Trophoblast cell (in vitro differentiated cells and primary cell): Measurements from ENCODE around the gene PMCH.

Source experiments
- DNase-seq, 2 donors: peaks; one replicate each; pipeline ENCODE4 v3.0.0-alpha.2; 2016
- H2AFZ ChIP-seq: 2 replicates; pipeline ENCODE4 v1.6.1; 2013; ENCODE audit warnings: low read length, moderate library complexity, mild to moderate bottlenecking; ENCODE audit not compliant: insufficient read depth, poor library complexity
- H2AK5ac ChIP-seq: 2 replicates; pipeline ENCODE4 v1.6.1; 2013; ENCODE audit warnings: mild to moderate bottlenecking, low read length
- H2BK120ac ChIP-seq: 2 replicates; pipeline ENCODE4 v1.6.1; 2013; ENCODE audit warnings: low read length, mild to moderate bottlenecking, moderate library complexity; ENCODE audit not compliant: insufficient read depth, poor library complexity
- H2BK12ac ChIP-seq: 2 replicates; pipeline ENCODE4 v1.6.1; 2013; ENCODE audit warnings: mild to moderate bottlenecking, low read length, moderate library complexity
- H2BK5ac ChIP-seq: 2 replicates; pipeline ENCODE4 v1.6.1; 2013; ENCODE audit warnings: low read length, low read depth, moderate library complexity, mild to moderate bottlenecking; ENCODE audit not compliant: poor library complexity
- H3K14ac ChIP-seq: 2 replicates; pipeline ENCODE4 v1.6.1; 2013; ENCODE audit warnings: mild to moderate bottlenecking, low read length
- H3K18ac ChIP-seq: 2 replicates; pipeline ENCODE4 v1.6.1; 2013; ENCODE audit warnings: mild to moderate bottlenecking, low read length
- H3K23ac ChIP-seq: 2 replicates; pipeline ENCODE4 v1.6.1; 2013; ENCODE audit warnings: low read length
- H3K27ac ChIP-seq: 2 replicates; pipeline ENCODE4 v1.5.1; 2013; ENCODE audit warnings: low read depth, mild to moderate bottlenecking, inconsistent platforms, low read length, moderate library complexity
- H3K27me3 ChIP-seq: 2 replicates; pipeline ENCODE4 v1.6.1; 2013; ENCODE audit warnings: inconsistent platforms, mild to moderate bottlenecking, low read length, moderate library complexity; ENCODE audit not compliant: insufficient read depth
- H3K36me3 ChIP-seq, 2 experiments: 1 replicate in 1 of 2; 2 replicates in 1 of 2; pipeline ENCODE4 v1.6.1; 2013; ENCODE audit warnings: low read length in 2 of 2, mild to moderate bottlenecking in 2 of 2, moderate library complexity in 1 of 2; ENCODE audit not compliant: insufficient read depth in 2 of 2, control insufficient read depth in 1 of 2
- H3K4ac ChIP-seq: 2 replicates; pipeline ENCODE4 v1.6.1; 2013; ENCODE audit warnings: low read depth, mild to moderate bottlenecking, low read length, moderate library complexity
- H3K4me1 ChIP-seq, 2 experiments: 1 replicate in 1 of 2; 2 replicates in 1 of 2; pipeline ENCODE4 v1.6.1; 2013; ENCODE audit warnings: low read length in 2 of 2, mild to moderate bottlenecking in 2 of 2, moderate library complexity in 1 of 2; ENCODE audit not compliant: insufficient read depth in 2 of 2, control insufficient read depth in 1 of 2
- H3K4me2 ChIP-seq: 2 replicates; pipeline ENCODE4 v1.6.1; 2013; ENCODE audit warnings: inconsistent platforms, mild to moderate bottlenecking, low read length, moderate library complexity
- H3K4me3 ChIP-seq: 2 replicates; pipeline ENCODE4 v1.5.1; 2013; ENCODE audit warnings: mild to moderate bottlenecking, low read depth, low read length, inconsistent platforms
- H3K79me1 ChIP-seq: one replicate; pipeline ENCODE4 v1.6.1; 2013; ENCODE audit warnings: low read length
- H3K79me2 ChIP-seq: 2 replicates; pipeline ENCODE4 v1.6.1; 2013; ENCODE audit warnings: low read length, mild to moderate bottlenecking; ENCODE audit not compliant: control insufficient read depth, insufficient read depth, poor library complexity
- H3K9ac ChIP-seq: 2 replicates; pipeline ENCODE4 v1.6.1; 2013; ENCODE audit warnings: mild to moderate bottlenecking, low read length
- H3K9me3 ChIP-seq: 2 replicates; pipeline ENCODE4 v1.6.1; 2013; ENCODE audit warnings: low read depth, mild to moderate bottlenecking, control low read depth, inconsistent platforms, low read length; ENCODE audit not compliant: insufficient read depth
- H4K12ac ChIP-seq: 2 replicates; pipeline ENCODE4 v1.6.1; 2013; ENCODE audit warnings: low read depth, mild to moderate bottlenecking, low read length, moderate library complexity
- H4K8ac ChIP-seq: 2 replicates; pipeline ENCODE4 v1.6.1; 2013; ENCODE audit warnings: low read depth, mild to moderate bottlenecking, low read length, moderate library complexity
- H4K91ac ChIP-seq: one replicate; pipeline ENCODE4 v1.6.1; 2013; ENCODE audit warnings: low read depth, mild to moderate bottlenecking, low read length, moderate library complexity
- WGBS: extraction: QIAGEN DNeasy Blood & Tissue Kit; methylation state at CpG from one replicate; pipeline ENCODE4 v1.1.7; 2013; ENCODE audit warnings: missing lambda C conversion rate; ENCODE audit not compliant: insufficient read length, insufficient coverage; ENCODE audit errors: extremely low coverage; 5-methylcytosine and 5-hydroxymethylcytosine counted together

The PMCH gene

DNA sequence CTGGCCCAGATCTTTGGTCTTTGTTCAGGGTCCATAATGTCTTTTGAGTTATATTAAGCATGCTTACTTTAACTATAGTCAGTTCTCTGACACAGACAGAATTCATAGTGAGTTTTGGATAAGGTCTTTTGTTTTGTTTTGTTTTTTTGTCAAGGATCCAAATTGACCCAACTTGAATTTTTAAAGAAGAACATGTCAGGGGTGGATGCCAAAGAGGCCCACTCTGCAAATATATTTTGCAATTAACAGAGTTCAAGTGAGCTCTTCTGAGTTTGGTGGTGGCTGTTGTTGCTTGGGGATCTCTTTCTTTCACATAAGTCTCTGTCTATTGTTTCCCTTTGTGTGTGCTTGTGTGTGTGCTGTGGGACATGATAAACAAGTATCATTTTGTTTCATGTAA lies 34.4 kb upstream of the PMCH start:
- H4K12ac ChIP-seq, result no peak overlapping the region
- H2AK5ac ChIP-seq, result no peak overlapping the region
- no peak overlapping the region for H3K23ac ChIP-seq
- no peak overlapping the region for H2BK5ac ChIP-seq
- no peak overlapping the region for H2BK12ac ChIP-seq
- no peaks in the 10 kb centered on the region for H3K4me1 ChIP-seq
- H3K9me3 ChIP-seq, result no peaks in the 10 kb centered on the region
- no peak overlapping the region for H2AFZ ChIP-seq
- no peak overlapping the region for H4K91ac ChIP-seq
- no peak overlapping the region for H3K9ac ChIP-seq
- no peaks in the 10 kb centered on the region for H3K36me3 ChIP-seq
- no peak overlapping the region for H3K4me3 ChIP-seq
- H3K14ac ChIP-seq, result no peak overlapping the region
- DNase-seq, result no peak
- no peak overlapping the region for H3K4ac ChIP-seq
- no peak overlapping the region for H3K4me2 ChIP-seq
- H2BK120ac ChIP-seq, result no peak overlapping the region
- no peaks in the 10 kb centered on the region for H3K79me1 ChIP-seq
- no peak overlapping the region for H3K27ac ChIP-seq
- no peak overlapping the region for H3K18ac ChIP-seq
- no peaks in the 10 kb centered on the region for H3K27me3 ChIP-seq
- H4K8ac ChIP-seq, result no peak overlapping the region
- no peaks in the 10 kb centered on the region for H3K79me2 ChIP-seq

DNA sequence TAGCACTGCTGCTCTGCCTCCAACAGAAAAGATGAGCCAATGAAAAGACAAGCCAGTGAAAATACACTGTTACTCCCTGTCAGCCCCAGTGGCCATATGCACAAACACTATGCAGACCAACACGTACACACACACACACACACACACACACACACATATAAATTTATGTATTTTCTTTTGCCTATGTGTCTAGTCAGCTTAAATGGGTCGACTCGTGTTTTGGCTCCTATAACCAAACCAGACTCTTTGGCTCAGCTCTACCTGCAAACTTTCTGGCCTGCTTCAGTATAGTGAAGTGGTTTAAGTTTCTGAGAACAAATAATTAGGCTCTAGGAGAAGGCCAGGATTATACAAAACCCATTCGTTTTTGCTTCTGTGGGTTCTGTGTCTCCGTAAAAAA lies 30.3 kb upstream of the PMCH start:
- Histone ChIP-seq H4K12ac (no peak overlapping the region), H3K79me1 (no peaks in the 10 kb centered on the region), H3K36me3 (no peaks in the 10 kb centered on the region), H4K8ac (no peak overlapping the region), H3K4ac (no peak overlapping the region), H3K4me1 (no peaks in the 10 kb centered on the region), H3K18ac (no peak overlapping the region), H3K23ac (no peak overlapping the region), H3K9ac (no peak overlapping the region), H4K91ac (no peak overlapping the region), H2BK5ac (no peak overlapping the region), H2AFZ (no peak overlapping the region), H2BK120ac (no peak overlapping the region), H2BK12ac (no peak overlapping the region), H3K14ac (no peak overlapping the region), H3K27ac (no peak overlapping the region), H2AK5ac (no peak overlapping the region), H3K79me2 (no peaks in the 10 kb centered on the region), H3K4me2 (no peak overlapping the region), H3K4me3 (no peak overlapping the region), H3K9me3 (no peaks in the 10 kb centered on the region), H3K27me3 (no peaks in the 10 kb centered on the region)
- DNase-seq, result no peak
- no CpG with 5 or more reads among the region's 5 CpGs for WGBS

DNA sequence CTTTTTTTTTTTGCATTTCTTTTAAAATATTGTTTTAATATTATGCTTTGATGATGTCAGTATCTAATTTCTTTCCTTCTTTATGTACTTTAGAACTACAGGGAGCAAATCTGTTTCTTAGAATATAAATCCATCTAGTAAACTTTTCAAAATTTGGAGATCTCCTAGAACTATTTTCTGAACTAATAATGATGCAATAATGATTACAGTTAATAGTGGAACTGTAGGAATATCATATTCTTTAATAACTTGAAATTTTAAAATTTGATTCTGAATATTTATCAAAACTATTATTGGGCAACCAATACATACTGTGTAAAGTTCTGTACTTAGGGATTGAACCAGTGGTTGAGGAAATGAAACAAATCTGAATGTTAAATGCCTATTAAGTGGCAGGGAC lies 23.1 kb upstream of the PMCH start:
- H2BK120ac ChIP-seq, result no peak overlapping the region
- no peak overlapping the region for H3K27ac ChIP-seq
- H3K36me3 ChIP-seq, result no peaks in the 10 kb centered on the region
- H2BK12ac ChIP-seq, result no peak overlapping the region
- no peak overlapping the region for H2BK5ac ChIP-seq
- H3K79me1 ChIP-seq, result no peaks in the 10 kb centered on the region
- no peak overlapping the region for H3K4me2 ChIP-seq
- H3K18ac ChIP-seq, result no peak overlapping the region
- H3K4me3 ChIP-seq, result no peak overlapping the region
- no peaks in the 10 kb centered on the region for H3K4me1 ChIP-seq
- no peak overlapping the region for H4K91ac ChIP-seq
- no peak overlapping the region for H4K8ac ChIP-seq
- H3K23ac ChIP-seq, result no peak overlapping the region
- H3K14ac ChIP-seq, result no peak overlapping the region
- H3K9me3 ChIP-seq, result no peaks in the 10 kb centered on the region
- H2AK5ac ChIP-seq, result no peak overlapping the region
- no peaks in the 10 kb centered on the region for H3K27me3 ChIP-seq
- H2AFZ ChIP-seq, result no peak overlapping the region
- no peak overlapping the region for H3K4ac ChIP-seq
- DNase-seq, result no peak
- no peak overlapping the region for H4K12ac ChIP-seq
- H3K9ac ChIP-seq, result no peak overlapping the region
- H3K79me2 ChIP-seq, result no peaks in the 10 kb centered on the region

DNA sequence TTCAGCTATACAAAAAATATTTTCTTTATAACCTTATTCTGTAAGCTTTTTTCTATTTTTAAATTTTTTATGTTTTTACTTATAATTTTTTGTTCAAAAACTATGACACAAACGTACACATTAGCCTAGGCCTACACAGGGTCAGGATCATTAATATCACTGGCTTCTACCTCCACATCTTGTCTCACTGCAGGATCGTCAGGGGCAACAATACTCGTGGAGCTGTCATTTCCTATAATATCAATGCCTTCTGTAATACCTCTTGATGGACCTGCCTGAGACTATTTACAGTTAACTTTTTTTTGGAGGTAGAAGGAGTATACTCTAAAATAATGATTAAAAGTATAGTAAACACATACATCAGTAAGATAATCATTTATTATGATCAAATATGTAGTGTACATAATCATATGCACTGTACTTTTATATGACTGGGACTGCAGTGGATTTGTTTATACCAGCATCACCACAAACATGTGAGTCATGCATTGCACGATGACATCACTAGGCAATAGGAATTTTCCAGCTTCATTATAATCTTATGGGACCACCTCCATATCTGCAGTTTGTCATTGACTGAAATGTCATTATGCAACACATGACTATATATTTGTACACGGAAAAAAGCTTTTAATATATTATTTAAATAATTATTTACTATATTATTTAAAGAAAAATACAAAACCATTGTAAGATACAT lies 18.5 kb upstream of the PMCH start:
- no peak overlapping the region for H3K9ac ChIP-seq
- H4K91ac ChIP-seq, result no peak overlapping the region
- no peak overlapping the region for H3K4me2 ChIP-seq
- H3K27ac ChIP-seq, result no peak overlapping the region
- no peak overlapping the region for H4K12ac ChIP-seq
- no peak overlapping the region for H2BK5ac ChIP-seq
- H2AFZ ChIP-seq, result no peak overlapping the region
- no CpG with 5 or more reads among the region's 5 CpGs for WGBS
- H3K79me1 ChIP-seq, result no peaks in the 10 kb centered on the region
- H3K27me3 ChIP-seq, result no peaks in the 10 kb centered on the region
- H3K4me3 ChIP-seq, result no peak overlapping the region
- no peak overlapping the region for H3K18ac ChIP-seq
- no peaks in the 10 kb centered on the region for H3K9me3 ChIP-seq
- no peak overlapping the region for H2AK5ac ChIP-seq
- no peaks in the 10 kb centered on the region for H3K79me2 ChIP-seq
- H4K8ac ChIP-seq, result no peak overlapping the region
- H3K23ac ChIP-seq, result no peak overlapping the region
- DNase-seq, result peak; percentile 53 to 87
- no peak overlapping the region for H3K14ac ChIP-seq
- H2BK12ac ChIP-seq, result no peak overlapping the region
- H3K4me1 ChIP-seq, result no peaks in the 10 kb centered on the region
- H3K36me3 ChIP-seq, result no peaks in the 10 kb centered on the region
- H3K4ac ChIP-seq, result no peak overlapping the region
- no peak overlapping the region for H2BK120ac ChIP-seq
